ENCODE results near the gene RALGDS. TPM values are rescaled to one million over a fixed set of nuclear protein-coding genes. Genes with fewer than 3 reads are reported as not detected.

RALGDS gene
- total RNA-seq, 1 experiment from 2014 or later, result 24.8 TPM

- H3K4me2 ChIP-seq, result no peak overlapping the region
- no peak for DNase-seq
- H3K4me1 ChIP-seq (replicated peaks; ENCODE audit: insufficient read depth), result peaks cover 25% of the 10 kb centered on the region
- no peaks in the 10 kb centered on the region for H3K9me3 ChIP-seq (ENCODE audit: insufficient read depth, low read depth)
- no peaks in the 10 kb centered on the region for H3K27me3 ChIP-seq (ENCODE audit: insufficient read depth, low read depth)
- no peaks in the 10 kb centered on the region for H3K79me2 ChIP-seq (ENCODE audit: low read depth)
- POLR2A ChIA-PET (ENCODE audit: unreplicated experiment), result no interaction called here
- H3K9me2 ChIP-seq (ENCODE audit: insufficient read depth), result no peaks in the 10 kb centered on the region
- intact Hi-C loops (cut with micrococcal nuclease; ENCODE audit: unreplicated experiment), result no loop called here
- H4K20me1 ChIP-seq (ENCODE audit: insufficient read depth), result peaks cover 47% of the 10 kb centered on the region
- no TSS peak for BruUV-seq (replicated peaks)
- no peak for TF ChIP-seq EZH2 (IDR thresholded peaks at IDR 0.05; ENCODE audit: low read depth)
- no peak for TF ChIP-seq CTCF (conservative IDR thresholded peaks at IDR 0.05)
- CTCF ChIA-PET, result interaction anchor here (0.6 to 0.8 kb wide), 2 partner anchors 22 to 26 kb away, joined by 3 to 5 read pairs; no protein-coding TSS in a partner anchor
- no peak overlapping the region for H2AFZ ChIP-seq
- no peak overlapping the region for H3K4me3 ChIP-seq
- peaks cover 22% of the 10 kb centered on the region; the same call in 1 of the 2 replicates for H3F3A ChIP-seq (ENCODE audit: insufficient read depth, low read depth)
- H3K27ac ChIP-seq, result no peak overlapping the region
- H3K36me3 ChIP-seq (ENCODE audit: low read depth), result no peaks in the 10 kb centered on the region
Measured at GRCh38 chr9:133118179-133118520, 2.9 kb downstream of the RALGDS start.

GRCh38 chr9:133117271-133118178, 3.5 kb downstream of the RALGDS start:
- no peaks in the 10 kb centered on the region for H3K9me2 ChIP-seq (ENCODE audit: insufficient read depth)
- DNase-seq, result no peak
- peaks cover 25% of the 10 kb centered on the region for H3K4me1 ChIP-seq (replicated peaks; ENCODE audit: insufficient read depth)
- TF ChIP-seq EZH2 (IDR thresholded peaks at IDR 0.05; ENCODE audit: low read depth), result no peak
- TF ChIP-seq CTCF (conservative IDR thresholded peaks at IDR 0.05), result no peak
- H2AFZ ChIP-seq, result no peak overlapping the region
- no peak overlapping the region for H3K4me2 ChIP-seq
- H3K4me3 ChIP-seq, result no peak overlapping the region
- ChIA-PET CTCF (no interaction called here), POLR2A (ENCODE audit: unreplicated experiment) (no interaction called here)
- H3F3A ChIP-seq (ENCODE audit: insufficient read depth, low read depth), result peaks cover 22% of the 10 kb centered on the region; the same call in 1 of the 2 replicates
- H3K79me2 ChIP-seq (ENCODE audit: low read depth), result no peaks in the 10 kb centered on the region
- H3K9me3 ChIP-seq (ENCODE audit: insufficient read depth, low read depth), result no peaks in the 10 kb centered on the region
- no TSS peak for BruUV-seq (replicated peaks)
- no peak overlapping the region for H3K27ac ChIP-seq
- peaks cover 47% of the 10 kb centered on the region for H4K20me1 ChIP-seq (ENCODE audit: insufficient read depth)
- no peaks in the 10 kb centered on the region for H3K27me3 ChIP-seq (ENCODE audit: insufficient read depth, low read depth)
- H3K36me3 ChIP-seq (ENCODE audit: low read depth), result no peaks in the 10 kb centered on the region
- intact Hi-C loops (cut with micrococcal nuclease; ENCODE audit: unreplicated experiment), result no loop called here

DNA sequence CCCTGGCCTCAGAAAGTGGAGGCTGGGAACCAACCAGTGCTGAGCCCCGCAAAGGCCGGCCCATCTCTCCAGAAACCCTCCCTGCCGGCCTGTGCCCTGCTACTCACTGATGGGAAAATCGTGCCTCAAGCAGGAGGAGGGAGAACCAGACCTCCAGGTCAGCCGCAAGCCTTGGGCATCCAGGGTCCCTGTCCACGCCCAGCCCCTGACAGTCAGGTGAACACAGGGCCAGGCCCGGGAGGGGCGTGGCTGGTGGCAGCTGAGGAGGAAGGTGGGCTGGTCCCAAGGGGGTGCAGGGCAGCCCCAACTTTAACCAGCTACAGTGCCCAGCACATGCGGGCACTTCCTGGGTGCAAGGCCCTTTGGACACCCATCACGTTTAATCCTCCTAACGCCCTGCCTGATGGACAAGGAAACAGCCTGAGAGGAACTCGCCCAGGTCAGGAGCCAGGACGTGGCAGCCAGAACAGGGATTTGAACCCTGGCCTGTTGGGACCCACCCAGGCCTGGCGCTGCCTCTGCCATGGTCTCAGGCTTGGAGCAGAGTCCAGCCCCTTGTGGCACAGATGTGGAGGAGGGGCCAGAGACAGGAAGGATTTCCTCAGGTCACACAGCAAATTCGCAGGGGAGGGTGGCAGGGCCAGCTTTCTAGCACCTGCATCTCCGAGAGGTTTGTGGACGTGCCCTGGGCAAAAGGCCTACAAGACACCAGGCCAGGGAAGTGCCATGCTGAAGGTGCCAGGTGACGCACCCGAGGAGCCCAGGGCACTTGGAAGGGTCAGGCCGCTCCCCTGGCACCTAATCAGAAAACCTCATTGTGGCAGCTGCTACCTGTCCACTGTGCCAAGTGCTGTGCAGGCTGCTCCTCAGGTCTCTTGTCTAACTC, 4.5 kb downstream of the RALGDS start:
- Histone ChIP-seq H3K9me2 (ENCODE audit: insufficient read depth) (no peaks in the 10 kb centered on the region), H2AFZ (no peak overlapping the region), H3K27ac (no peak overlapping the region), H3K36me3 (ENCODE audit: low read depth) (no peaks in the 10 kb centered on the region), H3K27me3 (ENCODE audit: insufficient read depth, low read depth) (no peaks in the 10 kb centered on the region), H4K20me1 (ENCODE audit: insufficient read depth) (peaks cover 54% of the 10 kb centered on the region), H3K79me2 (ENCODE audit: low read depth) (no peaks in the 10 kb centered on the region), H3K4me1 (replicated peaks; ENCODE audit: insufficient read depth) (peaks cover 20% of the 10 kb centered on the region), H3K4me2 (no peak overlapping the region), H3F3A (ENCODE audit: insufficient read depth, low read depth) (peaks cover 14% of the 10 kb centered on the region; the same call in 1 of the 2 replicates), H3K4me3 (no peak overlapping the region), H3K9me3 (ENCODE audit: insufficient read depth, low read depth) (no peaks in the 10 kb centered on the region)
- ChIA-PET CTCF (no interaction called here), POLR2A (ENCODE audit: unreplicated experiment) (no interaction called here)
- no TSS peak for BruUV-seq (replicated peaks)
- intact Hi-C loops (cut with micrococcal nuclease; ENCODE audit: unreplicated experiment), result no loop called here
- no peak for TF ChIP-seq CTCF (conservative IDR thresholded peaks at IDR 0.05)
- TF ChIP-seq EZH2 (IDR thresholded peaks at IDR 0.05; ENCODE audit: low read depth), result no peak
- no peak for DNase-seq

Measured in PC-9 (cell line).